WTC11 (cell line): Measurements from ENCODE around the gene ZNF804A. TPM values are rescaled to one million over a fixed set of nuclear protein-coding genes. Genes with fewer than 3 reads are reported as not detected.

Source experiments
- ATAC-seq: fragments of 200-7000 bp; cut with Tn5 transposase; 2 replicates; pipeline ENCODE4 v1.10.0; 2021; ENCODE audit warnings: mild to moderate bottlenecking, moderate library complexity
- CTCF ChIA-PET: fragments of 300-600 bp; sonication (Branson Sonifier 250); formaldehyde crosslinking; loops from one replicate; lab custom pipeline; 2021; ENCODE audit warnings: antibody characterized with exemption; lab: Charles Lee
- POLR2A ChIA-PET: fragments of 350-600 bp; sonication (Branson Sonifier 250); formaldehyde crosslinking; loops from one replicate; lab custom pipeline; 2021; ENCODE audit warnings: antibody characterized with exemption; lab: Charles Lee
- DNase-seq: peaks from one replicate; pipeline ENCODE4 v3.0.0; 2021; ENCODE audit warnings: low spot score
- H3K27ac Mint-ChIP-seq: 2 replicates; pipeline ENCODE4 v1.8.0; 2021; ENCODE audit warnings: mixed read lengths
- H3K27me3 Mint-ChIP-seq: 2 replicates; pipeline ENCODE4 v1.8.0; 2021; ENCODE audit warnings: low read depth, mild to moderate bottlenecking, moderate library complexity, mixed read lengths
- H3K36me3 Mint-ChIP-seq: 2 replicates; pipeline ENCODE4 v1.8.0; 2021; ENCODE audit warnings: mixed read lengths
- H3K4me1 Mint-ChIP-seq: 2 replicates; pipeline ENCODE4 v1.8.0; 2022; ENCODE audit warnings: mixed read lengths
- H3K4me3 Mint-ChIP-seq: 2 replicates; pipeline ENCODE4 v1.8.0; 2021; ENCODE audit warnings: mild to moderate bottlenecking, moderate library complexity, mixed read lengths
- H3K9me3 Mint-ChIP-seq: 2 replicates; pipeline ENCODE4 v1.8.0; 2021; ENCODE audit warnings: mixed read lengths
- E2F5 ChIP-seq: sonication (generic); formaldehyde crosslinking; IDR thresholded peaks from 2 replicates; pipeline ENCODE4 v1.8.1; 2022; ENCODE audit warnings: mild to moderate bottlenecking, moderate library complexity, missing genetic modification reagents
- ERG ChIP-seq: fragments of 250-450 bp; sonication (Bioruptor Pico); IDR thresholded peaks from 2 replicates; pipeline ENCODE4 v1.8.0; 2021; ENCODE audit warnings: mild to moderate bottlenecking
- FOXJ3 ChIP-seq: sonication (generic); formaldehyde crosslinking; IDR thresholded peaks from 2 replicates; pipeline ENCODE4 v1.9.0; 2021; ENCODE audit warnings: missing genetic modification reagents, mild to moderate bottlenecking, borderline replicate concordance
- FOXP4 ChIP-seq: sonication (generic); formaldehyde crosslinking; IDR thresholded peaks from 2 replicates; pipeline ENCODE4 v1.8.0; 2022; ENCODE audit warnings: mild to moderate bottlenecking, missing genetic modification reagents
- GRHL2 ChIP-seq: fragments of 250-450 bp; sonication (Bioruptor Pico); IDR thresholded peaks from 2 replicates; pipeline ENCODE4 v1.8.0; 2022; ENCODE audit warnings: mild to moderate bottlenecking, moderate library complexity; ENCODE audit not compliant: insufficient replicate concordance, severe bottlenecking
- KAT7 ChIP-seq: sonication (generic); formaldehyde crosslinking; IDR thresholded peaks from 2 replicates; pipeline ENCODE4 v1.8.1; 2023; ENCODE audit warnings: missing genetic modification reagents, mild to moderate bottlenecking, borderline replicate concordance
- NR1H2 ChIP-seq: sonication (generic); formaldehyde crosslinking; IDR thresholded peaks from 2 replicates; pipeline ENCODE4 v1.9.0; 2021; ENCODE audit warnings: mild to moderate bottlenecking, moderate library complexity, missing genetic modification reagents
- ZNF121 ChIP-seq: sonication (generic); formaldehyde crosslinking; IDR thresholded peaks from 2 replicates; pipeline ENCODE4 v1.8.0; 2023; ENCODE audit warnings: missing genetic modification reagents
- ZNF138 ChIP-seq: sonication (generic); formaldehyde crosslinking; conservative IDR thresholded peaks from 2 replicates; pipeline ENCODE4 v1.8.1; 2022; ENCODE audit warnings: mild to moderate bottlenecking, moderate library complexity, missing genetic modification reagents
- ZNF219 ChIP-seq: sonication (generic); formaldehyde crosslinking; IDR thresholded peaks from 2 replicates; pipeline ENCODE4 v1.8.0; 2023; ENCODE audit warnings: missing genetic modification reagents, mild to moderate bottlenecking, borderline replicate concordance
- total RNA-seq: library from RNA; stranded (reverse); gene quantifications from 3 replicates; pipeline ENCODE4 v1.2.3, GENCODE V29; 2021
- TF ChIP-seq, protein P1 (sequence below): sonication (generic); formaldehyde crosslinking; IDR thresholded peaks from 2 replicates; pipeline ENCODE4 v1.8.1; 2022; ENCODE audit warnings: missing genetic modification reagents, borderline replicate concordance
- TF ChIP-seq, protein P2 (sequence below): sonication (generic); formaldehyde crosslinking; IDR thresholded peaks from 2 replicates; pipeline ENCODE4 v1.8.1; 2023; ENCODE audit warnings: mild to moderate bottlenecking, missing genetic modification reagents
- TF ChIP-seq, protein P3 (sequence below): sonication (generic); formaldehyde crosslinking; IDR thresholded peaks from 2 replicates; pipeline ENCODE4 v1.8.0; 2022; ENCODE audit warnings: mild to moderate bottlenecking, missing genetic modification reagents
- TF ChIP-seq, protein P4 (sequence below): fragments of 250-450 bp; sonication (Bioruptor Pico); IDR thresholded peaks from 2 replicates; pipeline ENCODE4 v1.9.0; 2021; ENCODE audit warnings: mild to moderate bottlenecking

The ZNF804A gene
- total RNA-seq, 1 experiment from 2014 or later = not detected

DNA sequence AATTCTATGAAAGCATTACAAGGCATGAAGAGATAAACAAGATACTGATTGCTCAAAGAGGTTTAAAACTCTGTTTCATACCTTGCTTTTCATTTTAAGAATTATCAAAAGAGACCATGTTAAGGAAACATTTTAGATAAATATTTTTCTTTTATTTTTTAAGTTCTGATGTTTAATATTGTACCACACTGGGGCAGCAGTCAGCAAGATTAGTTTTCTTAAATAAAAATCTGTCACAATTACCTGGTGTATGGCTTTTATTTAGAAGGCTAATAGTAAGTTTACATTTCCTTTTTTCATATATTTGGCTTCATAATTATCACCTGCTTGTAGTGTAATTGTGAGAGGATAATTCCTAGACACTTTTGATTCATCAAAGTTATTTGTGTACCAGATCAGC lies 46.4 kb downstream of the ZNF804A start:
- Mint-ChIP-seq H3K27ac (no peak overlapping the region), H3K36me3 (no peaks in the 10 kb centered on the region), H3K4me1 (peaks cover 3% of the 10 kb centered on the region; the same call in 1 of the 2 replicates), H3K9me3 (peaks cover 16% of the 10 kb centered on the region), H3K27me3 (no peaks in the 10 kb centered on the region), H3K4me3 (no peak overlapping the region)
- ATAC-seq (no peak), DNase-seq (no peak)
- ChIA-PET CTCF (no interaction called here), POLR2A (no interaction called here)
- no peak for TF ChIP-seq FOXP4 (CRISPR knock-in tag)
- TF ChIP-seq, protein P1, sequence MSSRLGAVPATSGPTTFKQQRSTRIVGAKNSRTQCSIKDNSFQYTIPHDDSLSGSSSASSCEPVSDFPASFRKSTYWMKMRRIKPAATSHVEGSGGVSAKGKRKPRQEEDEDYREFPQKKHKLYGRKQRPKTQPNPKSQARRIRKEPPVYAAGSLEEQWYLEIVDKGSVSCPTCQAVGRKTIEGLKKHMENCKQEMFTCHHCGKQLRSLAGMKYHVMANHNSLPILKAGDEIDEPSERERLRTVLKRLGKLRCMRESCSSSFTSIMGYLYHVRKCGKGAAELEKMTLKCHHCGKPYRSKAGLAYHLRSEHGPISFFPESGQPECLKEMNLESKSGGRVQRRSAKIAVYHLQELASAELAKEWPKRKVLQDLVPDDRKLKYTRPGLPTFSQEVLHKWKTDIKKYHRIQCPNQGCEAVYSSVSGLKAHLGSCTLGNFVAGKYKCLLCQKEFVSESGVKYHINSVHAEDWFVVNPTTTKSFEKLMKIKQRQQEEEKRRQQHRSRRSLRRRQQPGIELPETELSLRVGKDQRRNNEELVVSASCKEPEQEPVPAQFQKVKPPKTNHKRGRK = no peak
- no peak for TF ChIP-seq NR1H2 (CRISPR knock-in tag)
- TF ChIP-seq ERG = no peak
- TF ChIP-seq ZNF219 = no peak
- TF ChIP-seq, protein P2, sequence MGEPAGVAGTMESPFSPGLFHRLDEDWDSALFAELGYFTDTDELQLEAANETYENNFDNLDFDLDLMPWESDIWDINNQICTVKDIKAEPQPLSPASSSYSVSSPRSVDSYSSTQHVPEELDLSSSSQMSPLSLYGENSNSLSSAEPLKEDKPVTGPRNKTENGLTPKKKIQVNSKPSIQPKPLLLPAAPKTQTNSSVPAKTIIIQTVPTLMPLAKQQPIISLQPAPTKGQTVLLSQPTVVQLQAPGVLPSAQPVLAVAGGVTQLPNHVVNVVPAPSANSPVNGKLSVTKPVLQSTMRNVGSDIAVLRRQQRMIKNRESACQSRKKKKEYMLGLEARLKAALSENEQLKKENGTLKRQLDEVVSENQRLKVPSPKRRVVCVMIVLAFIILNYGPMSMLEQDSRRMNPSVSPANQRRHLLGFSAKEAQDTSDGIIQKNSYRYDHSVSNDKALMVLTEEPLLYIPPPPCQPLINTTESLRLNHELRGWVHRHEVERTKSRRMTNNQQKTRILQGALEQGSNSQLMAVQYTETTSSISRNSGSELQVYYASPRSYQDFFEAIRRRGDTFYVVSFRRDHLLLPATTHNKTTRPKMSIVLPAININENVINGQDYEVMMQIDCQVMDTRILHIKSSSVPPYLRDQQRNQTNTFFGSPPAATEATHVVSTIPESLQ = no peak

GRCh38 chr2:184646177-184646576 lies 47.8 kb downstream of the ZNF804A start:
- TF ChIP-seq, protein P3, sequence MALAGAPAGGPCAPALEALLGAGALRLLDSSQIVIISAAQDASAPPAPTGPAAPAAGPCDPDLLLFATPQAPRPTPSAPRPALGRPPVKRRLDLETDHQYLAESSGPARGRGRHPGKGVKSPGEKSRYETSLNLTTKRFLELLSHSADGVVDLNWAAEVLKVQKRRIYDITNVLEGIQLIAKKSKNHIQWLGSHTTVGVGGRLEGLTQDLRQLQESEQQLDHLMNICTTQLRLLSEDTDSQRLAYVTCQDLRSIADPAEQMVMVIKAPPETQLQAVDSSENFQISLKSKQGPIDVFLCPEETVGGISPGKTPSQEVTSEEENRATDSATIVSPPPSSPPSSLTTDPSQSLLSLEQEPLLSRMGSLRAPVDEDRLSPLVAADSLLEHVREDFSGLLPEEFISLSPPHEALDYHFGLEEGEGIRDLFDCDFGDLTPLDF = no peak
- TF ChIP-seq FOXJ3 (CRISPR knock-in tag) (no peak), ZNF121 (CRISPR knock-in tag) (no peak), ZNF138 (CRISPR knock-in tag) (no peak)
- CTCF ChIA-PET = no interaction called here
- Mint-ChIP-seq H3K36me3 (no peaks in the 10 kb centered on the region), H3K4me3 (no peak overlapping the region), H3K4me1 (peaks cover 3% of the 10 kb centered on the region; the same call in 1 of the 2 replicates), H3K27me3 (no peaks in the 10 kb centered on the region), H3K27ac (no peak overlapping the region), H3K9me3 (peaks cover 25% of the 10 kb centered on the region)
- ATAC-seq (peak; percentile 46), DNase-seq (no peak)
- POLR2A ChIA-PET = no interaction called here

DNA sequence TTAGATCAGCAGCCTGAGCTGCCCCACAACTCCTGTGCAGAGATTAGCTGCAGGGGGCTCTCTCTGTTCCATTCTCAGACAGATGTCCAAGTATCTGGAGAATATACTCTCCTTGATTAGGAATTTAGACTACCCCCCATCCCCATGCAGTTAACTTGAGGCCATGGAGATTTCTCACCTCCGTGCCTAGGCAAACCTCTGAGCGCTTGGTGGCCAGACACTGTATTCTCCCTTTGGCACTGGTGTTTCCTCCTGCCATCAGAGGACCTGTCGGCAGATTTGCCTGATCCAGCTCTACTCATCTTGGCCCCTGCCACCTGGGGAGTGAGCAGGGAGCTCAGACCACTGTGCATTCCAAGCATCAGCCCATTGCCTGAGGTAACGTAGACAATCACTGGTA lies 48.3 kb downstream of the ZNF804A start:
- Mint-ChIP-seq H3K27me3 (no peaks in the 10 kb centered on the region), H3K9me3 (peaks cover 25% of the 10 kb centered on the region), H3K27ac (no peak overlapping the region), H3K4me3 (no peak overlapping the region), H3K36me3 (no peaks in the 10 kb centered on the region), H3K4me1 (peaks cover 3% of the 10 kb centered on the region; the same call in 1 of the 2 replicates)
- no peak for ATAC-seq
- POLR2A ChIA-PET = no interaction called here
- CTCF ChIA-PET = no interaction called here
- DNase-seq = no peak
- TF ChIP-seq, protein P2 = no peak
- TF ChIP-seq, protein P3 = no peak
- TF ChIP-seq GRHL2 (CRISPR knock-in tag) (no peak), KAT7 (CRISPR knock-in tag) (no peak), E2F5 (CRISPR knock-in tag) (no peak)
- TF ChIP-seq, protein P4, sequence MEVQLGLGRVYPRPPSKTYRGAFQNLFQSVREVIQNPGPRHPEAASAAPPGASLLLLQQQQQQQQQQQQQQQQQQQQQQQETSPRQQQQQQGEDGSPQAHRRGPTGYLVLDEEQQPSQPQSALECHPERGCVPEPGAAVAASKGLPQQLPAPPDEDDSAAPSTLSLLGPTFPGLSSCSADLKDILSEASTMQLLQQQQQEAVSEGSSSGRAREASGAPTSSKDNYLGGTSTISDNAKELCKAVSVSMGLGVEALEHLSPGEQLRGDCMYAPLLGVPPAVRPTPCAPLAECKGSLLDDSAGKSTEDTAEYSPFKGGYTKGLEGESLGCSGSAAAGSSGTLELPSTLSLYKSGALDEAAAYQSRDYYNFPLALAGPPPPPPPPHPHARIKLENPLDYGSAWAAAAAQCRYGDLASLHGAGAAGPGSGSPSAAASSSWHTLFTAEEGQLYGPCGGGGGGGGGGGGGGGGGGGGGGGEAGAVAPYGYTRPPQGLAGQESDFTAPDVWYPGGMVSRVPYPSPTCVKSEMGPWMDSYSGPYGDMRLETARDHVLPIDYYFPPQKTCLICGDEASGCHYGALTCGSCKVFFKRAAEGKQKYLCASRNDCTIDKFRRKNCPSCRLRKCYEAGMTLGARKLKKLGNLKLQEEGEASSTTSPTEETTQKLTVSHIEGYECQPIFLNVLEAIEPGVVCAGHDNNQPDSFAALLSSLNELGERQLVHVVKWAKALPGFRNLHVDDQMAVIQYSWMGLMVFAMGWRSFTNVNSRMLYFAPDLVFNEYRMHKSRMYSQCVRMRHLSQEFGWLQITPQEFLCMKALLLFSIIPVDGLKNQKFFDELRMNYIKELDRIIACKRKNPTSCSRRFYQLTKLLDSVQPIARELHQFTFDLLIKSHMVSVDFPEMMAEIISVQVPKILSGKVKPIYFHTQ = no peak
